22Rv1 (cell line): ENCODE results near the gene FBXO17.

Experiments used
- ZFX ChIP-seq: fragments of 450-650 bp; IDR thresholded peaks from 2 replicates; pipeline ENCODE4 v1.6.1; 2017; ENCODE audit warnings: antibody characterized with exemption, borderline replicate concordance
- TF ChIP-seq, protein P1 (sequence below): fragments of 450-650 bp; IDR thresholded peaks from 2 replicates; pipeline ENCODE4 v1.5.1; 2017; ENCODE audit warnings: mild to moderate bottlenecking

GRCh38 chr19:38942471-38943181 lies 32.9 kb downstream of the FBXO17 start:
- TF ChIP-seq, protein P1, sequence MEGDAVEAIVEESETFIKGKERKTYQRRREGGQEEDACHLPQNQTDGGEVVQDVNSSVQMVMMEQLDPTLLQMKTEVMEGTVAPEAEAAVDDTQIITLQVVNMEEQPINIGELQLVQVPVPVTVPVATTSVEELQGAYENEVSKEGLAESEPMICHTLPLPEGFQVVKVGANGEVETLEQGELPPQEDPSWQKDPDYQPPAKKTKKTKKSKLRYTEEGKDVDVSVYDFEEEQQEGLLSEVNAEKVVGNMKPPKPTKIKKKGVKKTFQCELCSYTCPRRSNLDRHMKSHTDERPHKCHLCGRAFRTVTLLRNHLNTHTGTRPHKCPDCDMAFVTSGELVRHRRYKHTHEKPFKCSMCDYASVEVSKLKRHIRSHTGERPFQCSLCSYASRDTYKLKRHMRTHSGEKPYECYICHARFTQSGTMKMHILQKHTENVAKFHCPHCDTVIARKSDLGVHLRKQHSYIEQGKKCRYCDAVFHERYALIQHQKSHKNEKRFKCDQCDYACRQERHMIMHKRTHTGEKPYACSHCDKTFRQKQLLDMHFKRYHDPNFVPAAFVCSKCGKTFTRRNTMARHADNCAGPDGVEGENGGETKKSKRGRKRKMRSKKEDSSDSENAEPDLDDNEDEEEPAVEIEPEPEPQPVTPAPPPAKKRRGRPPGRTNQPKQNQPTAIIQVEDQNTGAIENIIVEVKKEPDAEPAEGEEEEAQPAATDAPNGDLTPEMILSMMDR: no peak
- TF ChIP-seq ZFX: no peak
